ENCODE measurements around the gene ATG4A.

The ATG4A gene

GRCh38 chrX:108156934-108157466 is 65.4 kb downstream of the ATG4A start:
- no peak overlapping the region for H3K4me3 ChIP-seq (ENCODE audit: low read length)
- DNase-seq (ENCODE audit: low read depth): no peak
- TF ChIP-seq, protein P1, sequence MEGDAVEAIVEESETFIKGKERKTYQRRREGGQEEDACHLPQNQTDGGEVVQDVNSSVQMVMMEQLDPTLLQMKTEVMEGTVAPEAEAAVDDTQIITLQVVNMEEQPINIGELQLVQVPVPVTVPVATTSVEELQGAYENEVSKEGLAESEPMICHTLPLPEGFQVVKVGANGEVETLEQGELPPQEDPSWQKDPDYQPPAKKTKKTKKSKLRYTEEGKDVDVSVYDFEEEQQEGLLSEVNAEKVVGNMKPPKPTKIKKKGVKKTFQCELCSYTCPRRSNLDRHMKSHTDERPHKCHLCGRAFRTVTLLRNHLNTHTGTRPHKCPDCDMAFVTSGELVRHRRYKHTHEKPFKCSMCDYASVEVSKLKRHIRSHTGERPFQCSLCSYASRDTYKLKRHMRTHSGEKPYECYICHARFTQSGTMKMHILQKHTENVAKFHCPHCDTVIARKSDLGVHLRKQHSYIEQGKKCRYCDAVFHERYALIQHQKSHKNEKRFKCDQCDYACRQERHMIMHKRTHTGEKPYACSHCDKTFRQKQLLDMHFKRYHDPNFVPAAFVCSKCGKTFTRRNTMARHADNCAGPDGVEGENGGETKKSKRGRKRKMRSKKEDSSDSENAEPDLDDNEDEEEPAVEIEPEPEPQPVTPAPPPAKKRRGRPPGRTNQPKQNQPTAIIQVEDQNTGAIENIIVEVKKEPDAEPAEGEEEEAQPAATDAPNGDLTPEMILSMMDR (IDR thresholded peaks at IDR 0.05; ENCODE audit: insufficient read depth, low read depth, low read length, missing control alignments): no peak

- no peak for DNase-seq (ENCODE audit: low read depth)
- TF ChIP-seq, protein P1 (IDR thresholded peaks at IDR 0.05; ENCODE audit: insufficient read depth, low read depth, low read length, missing control alignments): no peak
- no peak overlapping the region for H3K4me3 ChIP-seq (ENCODE audit: low read length)
Measured at GRCh38 chrX:108157628-108158027, 66.0 kb downstream of the ATG4A start.

- DNase-seq (ENCODE audit: low read depth): no peak
Measured at GRCh38 chrX:108159028-108159670, 67.6 kb downstream of the ATG4A start.

DNA sequence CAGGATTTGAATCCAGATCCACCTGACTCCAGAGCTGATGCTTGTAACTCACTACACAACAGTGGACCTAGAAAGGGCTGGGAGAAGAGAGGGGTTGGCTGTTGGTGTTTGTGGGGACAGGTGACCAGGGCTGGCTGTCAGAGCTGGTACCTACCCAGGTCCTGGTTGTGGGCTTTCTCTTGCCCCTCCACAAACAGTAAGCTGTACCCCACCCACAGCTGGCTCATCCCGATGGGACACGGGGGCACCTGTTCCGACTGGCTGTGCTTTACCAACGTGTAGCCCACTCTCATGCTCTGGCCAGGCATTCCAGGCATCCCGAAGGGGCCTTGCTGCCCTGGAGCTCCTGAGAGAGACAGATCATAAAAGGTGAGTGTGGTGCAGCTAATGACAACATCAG is 68.7 kb downstream of the ATG4A start:
- TF ChIP-seq, protein P1 (IDR thresholded peaks at IDR 0.05; ENCODE audit: insufficient read depth, low read depth, low read length, missing control alignments): no peak
- H3K4me3 ChIP-seq (ENCODE audit: low read length): no peak overlapping the region
- DNase-seq (ENCODE audit: low read depth): no peak

More at GRCh38 chrX:108159028-108159670, 67.6 kb downstream of the ATG4A start:
- no peak overlapping the region for H3K4me3 ChIP-seq (ENCODE audit: low read length)
- TF ChIP-seq, protein P1 (IDR thresholded peaks at IDR 0.05; ENCODE audit: insufficient read depth, low read depth, low read length, missing control alignments): no peak

DNA sequence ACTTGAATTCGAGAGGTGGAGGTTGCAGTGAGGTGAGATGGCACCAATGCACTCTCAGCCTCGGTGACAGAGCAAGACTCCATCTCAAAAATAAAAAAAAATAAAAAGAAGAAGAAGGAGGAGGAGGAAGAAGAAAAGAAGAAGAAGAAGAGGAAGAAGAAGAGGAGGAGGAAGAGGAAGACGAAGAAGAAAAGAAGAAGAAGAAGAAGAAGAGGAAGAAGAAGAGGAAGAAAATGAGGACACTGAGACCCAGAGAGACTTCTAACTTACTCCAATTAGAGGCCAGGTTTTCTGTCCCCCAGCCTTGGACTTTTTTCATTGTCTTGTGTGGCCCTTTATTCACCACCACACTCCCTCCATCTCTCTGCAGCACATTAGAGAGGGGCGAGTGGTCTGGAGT is 70.7 kb downstream of the ATG4A start:
- H3K4me3 ChIP-seq (ENCODE audit: low read length): no peak overlapping the region
- TF ChIP-seq, protein P1 (IDR thresholded peaks at IDR 0.05; ENCODE audit: insufficient read depth, low read depth, low read length, missing control alignments): no peak
- no peak for DNase-seq (ENCODE audit: low read depth)

DNA sequence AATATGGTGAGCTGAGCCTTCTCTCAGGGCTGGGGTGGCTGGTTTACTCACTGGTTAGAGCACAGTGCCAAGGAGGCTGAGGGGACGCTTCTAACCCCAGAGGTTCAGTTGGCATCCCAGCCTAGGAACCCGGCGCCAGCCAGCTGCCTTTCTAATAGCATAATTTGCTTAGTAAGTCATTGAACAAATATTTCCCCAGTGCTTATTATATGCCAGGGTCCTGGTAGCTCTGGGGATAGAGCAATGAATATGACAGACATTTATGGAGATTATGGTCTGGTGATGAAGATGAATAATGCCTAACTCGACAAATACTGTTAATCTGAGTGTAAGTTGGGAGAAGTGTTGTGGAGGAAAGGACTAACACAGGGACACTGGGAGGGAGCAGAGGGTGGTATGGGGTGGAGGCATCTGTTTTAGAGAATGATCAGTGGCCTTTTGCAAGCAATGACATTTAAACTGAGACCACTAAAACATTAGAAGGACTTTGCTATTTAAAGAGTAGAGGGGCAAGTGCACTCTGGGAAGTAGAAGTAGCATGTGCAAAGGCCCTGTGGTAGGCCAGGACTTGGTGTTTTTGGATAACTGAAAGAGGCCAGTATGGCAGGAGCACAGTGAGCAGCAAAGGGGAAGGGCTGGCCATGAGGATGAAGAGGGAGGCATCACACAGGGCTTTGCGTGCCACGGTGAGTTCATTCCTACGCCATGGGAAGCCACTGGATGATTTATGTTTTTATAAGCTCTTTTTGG is 71.9 kb downstream of the ATG4A start:
- H3K4me3 ChIP-seq (ENCODE audit: low read length): no peak overlapping the region
- TF ChIP-seq, protein P1 (IDR thresholded peaks at IDR 0.05; ENCODE audit: insufficient read depth, low read depth, low read length, missing control alignments): no peak

More for the DNA sequence above, 71.9 kb downstream of the ATG4A start:
- no peak for DNase-seq (ENCODE audit: low read depth)

All from epithelial cell of esophagus (primary cell).